ENCODE data around the gene TANC1.
"Not testable (repeated sequence)": the region's sequence is repeated elsewhere in the genome, so short reads cannot be mapped to it uniquely, and the experiment has no call there.

Gene TANC1

GRCh38 chr2:159140070-159140769 lies 171.8 kb downstream of the TANC1 start:
- peak; percentile 74 for DNase-seq (ENCODE audit: low read depth)

GRCh38 chr2:159140821-159141220 lies 172.4 kb downstream of the TANC1 start:
- not testable (repeated sequence) for DNase-seq (ENCODE audit: low read depth)

- DNase-seq (ENCODE audit: low read depth), result no peak
Observed at GRCh38 chr2:159144776-159145614, 176.6 kb downstream of the TANC1 start.

DNA sequence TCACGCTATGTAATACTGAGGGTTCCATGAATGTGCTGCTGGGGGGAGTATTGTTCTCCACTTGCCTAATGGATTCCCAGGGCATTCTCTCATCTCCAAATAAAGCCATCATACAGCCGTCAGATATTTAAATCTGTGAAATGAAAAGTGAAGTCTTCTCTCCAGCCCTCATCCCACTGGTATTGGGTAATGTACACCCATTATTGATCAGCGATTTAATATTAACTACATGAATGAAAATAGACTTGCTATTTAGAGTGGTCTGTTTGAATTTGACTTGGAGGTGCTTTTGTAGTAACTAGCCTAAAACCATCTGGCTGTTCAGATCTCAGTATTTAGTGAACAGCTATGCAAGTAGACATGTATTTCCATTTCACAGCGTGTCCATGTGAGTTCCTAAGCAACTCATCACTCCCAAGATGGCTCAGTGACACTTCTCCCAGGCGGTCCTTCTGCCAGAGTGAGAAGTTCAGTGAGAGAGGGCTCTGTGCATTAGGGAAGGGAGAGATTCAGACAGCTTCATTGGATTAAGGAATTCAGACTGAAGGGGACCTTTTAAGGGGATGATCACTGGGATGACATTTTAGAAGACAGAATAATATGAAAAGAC lies 177.4 kb downstream of the TANC1 start:
- DNase-seq (ENCODE audit: low read depth), result no peak

DNA sequence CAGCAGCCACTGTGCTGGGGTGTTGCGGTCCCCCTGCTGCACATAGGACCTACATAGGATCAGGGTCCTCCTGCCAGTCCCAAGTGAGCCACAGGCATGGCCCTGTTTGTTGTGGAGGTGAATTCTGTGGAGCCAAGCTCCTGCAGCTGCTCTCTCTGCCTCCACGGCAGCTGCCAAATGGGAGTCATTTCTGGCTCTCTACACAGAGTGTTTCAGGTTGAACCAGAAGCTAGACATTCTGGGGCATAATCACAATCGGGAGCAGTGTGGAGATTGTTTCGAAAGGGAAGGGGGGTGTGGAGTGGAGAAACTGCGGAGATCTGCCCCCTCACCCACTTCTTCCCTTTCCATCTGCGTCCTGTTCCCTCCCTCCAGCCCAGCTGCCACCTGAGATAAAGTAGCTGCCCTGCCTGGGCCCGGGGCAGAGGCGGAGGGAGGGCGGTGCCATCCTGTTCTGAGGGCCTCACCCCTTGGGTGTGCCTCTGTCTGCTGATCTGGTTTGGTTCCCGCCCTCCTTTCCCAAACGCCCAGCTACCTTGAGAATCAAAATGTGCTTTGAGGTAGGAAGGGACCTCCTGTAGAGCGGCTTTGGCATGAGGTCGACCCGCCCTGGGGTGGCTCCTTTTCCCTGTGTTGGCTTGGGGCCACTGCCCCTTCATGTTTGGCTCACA lies 178.7 kb downstream of the TANC1 start:
- DNase-seq (ENCODE audit: low read depth), result no peak

GRCh38 chr2:159147690-159148089 lies 179.2 kb downstream of the TANC1 start:
- DNase-seq (ENCODE audit: low read depth), result no peak

GRCh38 chr2:159148901-159149300 lies 180.5 kb downstream of the TANC1 start:
- no peak for DNase-seq (ENCODE audit: low read depth)

GRCh38 chr2:159149747-159150146 lies 181.3 kb downstream of the TANC1 start:
- no peak for DNase-seq (ENCODE audit: low read depth)

DNA sequence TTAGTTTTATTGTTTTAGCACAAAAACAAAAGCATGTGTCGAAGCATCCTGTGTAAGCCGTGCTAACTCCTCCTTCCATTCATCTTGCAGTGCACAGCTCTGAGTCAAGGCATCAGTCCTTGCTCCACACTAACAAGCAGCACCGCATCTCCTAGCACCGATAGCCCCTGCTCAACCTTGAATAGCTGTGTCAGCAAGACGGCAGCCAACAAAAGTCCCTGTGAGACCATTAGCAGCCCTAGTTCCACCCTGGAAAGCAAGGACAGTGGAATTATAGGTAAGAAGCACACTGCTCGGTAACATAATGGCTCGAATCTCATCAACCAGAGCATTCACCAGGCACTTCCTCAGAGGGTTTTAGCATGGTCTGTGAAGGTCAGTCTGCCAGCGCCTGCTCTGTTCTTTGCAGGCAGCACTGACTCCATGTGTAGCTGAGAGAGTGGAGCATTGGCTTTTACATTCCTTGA lies 181.9 kb downstream of the TANC1 start:
- peak; percentile 70 for DNase-seq (ENCODE audit: low read depth)

DNA sequence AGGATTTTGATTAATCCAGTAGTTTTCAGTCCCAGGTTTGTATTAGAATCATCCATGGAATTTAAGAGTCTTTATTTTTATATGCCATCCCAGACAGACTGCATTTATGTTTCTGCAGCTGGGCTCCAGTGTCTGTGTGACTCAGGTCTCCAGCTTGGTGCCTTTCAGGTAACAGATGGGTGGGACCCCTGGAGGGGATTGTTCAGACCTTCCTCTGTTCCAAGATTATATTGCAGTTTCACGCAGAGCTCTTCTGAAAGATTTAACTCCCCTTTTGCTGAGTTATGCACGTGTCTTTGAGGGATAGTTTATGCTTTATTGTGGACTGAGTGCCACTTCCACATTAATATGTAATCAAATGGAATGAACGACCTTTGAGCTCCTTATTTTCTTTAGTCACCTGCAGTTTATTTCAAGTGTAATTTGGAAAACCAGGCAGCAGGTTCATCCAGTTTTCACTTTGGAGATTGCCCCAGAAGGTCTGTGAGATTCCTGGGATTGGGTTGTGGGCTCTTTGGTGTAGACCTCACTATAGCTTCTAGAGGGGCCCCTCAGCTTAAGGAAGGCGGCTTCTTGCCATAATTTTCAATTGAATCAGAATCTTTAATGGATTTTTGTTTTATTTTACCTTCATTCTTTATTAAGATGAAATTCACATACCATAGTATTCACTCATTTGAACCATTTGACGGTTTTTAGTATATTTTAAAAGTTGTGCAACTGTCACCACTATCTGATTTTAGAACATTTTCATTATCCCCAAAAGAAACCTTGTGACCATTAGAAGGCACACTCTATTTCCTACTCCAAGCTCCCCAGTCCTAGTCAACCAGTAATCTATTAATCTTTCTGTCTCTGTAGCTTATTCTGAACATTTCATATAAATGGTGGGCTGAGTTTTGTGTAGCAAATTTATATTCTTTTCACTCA lies 183.0 kb downstream of the TANC1 start:
- DNase-seq (ENCODE audit: low read depth), result no peak

DNA sequence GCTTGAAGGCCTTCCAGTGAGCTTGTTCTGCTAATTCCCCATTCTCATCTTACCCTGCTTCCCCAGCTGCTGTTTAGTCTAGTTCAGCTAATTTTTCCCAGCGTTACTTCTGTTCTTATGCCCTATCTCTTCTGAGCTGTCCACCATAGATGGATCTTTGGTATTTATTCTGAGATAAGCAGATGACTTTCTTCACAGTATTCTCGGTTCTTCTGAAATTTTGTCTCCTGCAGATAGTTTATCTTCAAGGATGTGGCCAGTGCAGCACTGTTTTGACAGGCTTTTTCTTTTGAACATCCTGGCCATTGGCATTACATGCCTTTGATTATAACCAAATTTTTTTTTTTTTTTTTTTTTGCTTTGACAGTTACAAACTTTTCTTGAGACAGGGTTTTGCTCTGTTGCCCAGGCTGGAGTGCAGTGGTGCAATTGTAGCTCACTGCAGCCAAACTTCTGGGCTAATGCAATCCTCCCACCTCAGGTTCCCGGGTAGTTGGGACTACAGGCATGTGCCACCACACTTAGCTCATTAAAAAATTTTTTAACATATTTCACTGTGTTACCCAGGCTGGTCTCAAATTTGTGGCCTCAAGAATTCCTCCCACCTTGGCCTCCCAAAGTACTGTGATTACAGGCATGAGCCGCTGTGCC lies 183.8 kb downstream of the TANC1 start:
- DNase-seq (ENCODE audit: low read depth), result peak; percentile 81

DNA sequence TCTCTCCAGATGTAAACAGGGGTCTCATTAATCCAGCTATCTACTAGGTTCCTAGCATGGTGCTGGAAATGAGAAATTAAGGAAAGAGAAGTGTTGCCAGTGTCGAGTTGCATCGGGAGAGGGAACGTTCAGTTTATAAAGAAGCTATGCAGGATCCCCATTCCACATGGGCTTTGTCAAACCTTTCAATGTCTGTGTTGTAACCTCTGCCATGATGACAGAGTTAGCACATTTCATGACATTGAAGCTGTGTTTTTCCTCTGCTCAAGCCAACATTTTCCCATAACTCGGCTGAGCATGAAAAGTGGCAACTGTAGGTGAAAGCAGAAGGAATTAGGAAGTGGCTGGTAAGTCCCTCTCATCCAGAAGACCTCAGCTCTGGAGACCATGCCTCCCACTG lies 184.6 kb downstream of the TANC1 start:
- peak; percentile 21 for DNase-seq (ENCODE audit: low read depth)

DNA sequence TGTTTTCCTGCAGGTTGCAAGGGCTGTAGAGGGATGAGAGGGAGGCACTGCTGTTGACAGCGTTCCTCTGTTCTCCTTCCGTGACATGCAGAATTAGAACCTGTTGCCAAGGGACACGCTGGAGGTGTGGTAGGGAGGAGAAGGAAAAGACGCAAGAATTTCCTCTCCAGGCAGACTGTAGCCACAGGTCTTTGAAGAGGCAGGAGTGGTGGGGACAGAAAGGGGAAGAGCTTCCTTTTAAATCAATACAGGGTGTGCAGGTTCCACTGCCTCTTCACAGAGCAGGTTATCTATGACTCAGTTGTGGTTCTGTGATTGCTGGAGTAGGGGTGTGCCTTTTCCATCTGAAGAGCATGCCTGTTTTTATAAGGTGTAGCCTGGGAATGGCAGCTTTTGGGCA lies 185.0 kb downstream of the TANC1 start:
- no peak for DNase-seq (ENCODE audit: low read depth)

- no peak for DNase-seq (ENCODE audit: low read depth)
Observed at GRCh38 chr2:159153951-159154350, 185.5 kb downstream of the TANC1 start.

DNA sequence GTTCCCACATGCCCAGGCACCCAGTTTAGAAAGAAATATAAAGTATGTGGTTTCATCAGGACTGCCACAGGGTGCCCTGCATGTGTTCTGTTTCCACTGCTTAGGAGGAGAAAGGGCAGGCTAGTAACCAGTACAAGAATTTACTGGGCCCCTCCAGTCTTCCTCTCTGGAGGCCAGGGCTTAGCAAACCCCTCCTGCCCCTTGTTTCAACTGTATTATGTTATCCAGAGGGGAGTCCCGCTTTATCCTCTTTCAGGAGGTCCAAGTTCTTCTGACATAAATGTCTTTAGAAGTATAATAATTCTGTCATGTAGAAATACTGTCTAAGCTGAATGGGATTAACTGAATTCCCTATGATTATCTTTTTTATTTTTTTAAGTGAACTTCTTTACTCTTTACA lies 185.9 kb downstream of the TANC1 start:
- no peak for DNase-seq (ENCODE audit: low read depth)

GRCh38 chr2:159155320-159155719 lies 186.9 kb downstream of the TANC1 start:
- DNase-seq (ENCODE audit: low read depth), result no peak

GRCh38 chr2:159155791-159156190 lies 187.4 kb downstream of the TANC1 start:
- DNase-seq (ENCODE audit: low read depth), result no peak

DNA sequence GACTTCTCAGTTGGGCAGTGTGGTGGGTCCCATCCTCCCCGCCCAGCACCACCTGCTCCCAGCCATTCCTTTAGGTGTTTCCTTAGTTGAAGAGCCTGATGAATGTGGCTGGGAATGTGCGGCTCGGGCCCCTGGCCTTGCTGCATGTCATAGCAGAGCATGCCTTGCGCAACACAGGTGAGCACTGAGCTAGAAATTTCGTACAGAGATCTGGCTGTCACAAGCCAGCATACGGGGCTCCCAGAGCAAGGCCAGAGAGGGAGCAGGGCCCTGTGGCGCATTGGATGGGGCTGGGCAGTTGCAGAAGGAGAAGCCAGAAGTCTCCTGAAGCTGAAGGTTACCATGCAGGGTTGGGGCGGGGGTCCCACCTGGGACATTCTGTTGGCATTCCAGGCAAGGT lies 188.4 kb downstream of the TANC1 start:
- DNase-seq (ENCODE audit: low read depth), result no peak

GRCh38 chr2:159157361-159158209 lies 189.1 kb downstream of the TANC1 start:
- no peak for DNase-seq (ENCODE audit: low read depth)

GRCh38 chr2:159160412-159160811 lies 192.0 kb downstream of the TANC1 start:
- DNase-seq (ENCODE audit: low read depth), result no peak

All from amniotic epithelial cell (primary cell).